ENCODE results near the gene AKAP13.

Gene AKAP13

GRCh38 chr15:85777250-85778106 lies 397.1 kb downstream of the AKAP13 start:
- no peak for DNase-seq (ENCODE audit: low spot score)
- H3K79me1 ChIP-seq (ENCODE audit: low read depth, low read length): peaks cover 7% of the 10 kb centered on the region
- H3K36me3 ChIP-seq (replicated peaks in 1 of 2; ENCODE audit: control insufficient read depth in 2 of 2, insufficient read depth in 2 of 2, low read length in 2 of 2): peaks cover 0 to 37% of the 10 kb centered on the region in 2 donors
- no peak overlapping the region for H2AK5ac ChIP-seq (ENCODE audit: low read depth, low read length)
- H3K18ac ChIP-seq (ENCODE audit: low read length): no peak overlapping the region
- H2BK15ac ChIP-seq (ENCODE audit: low read length): no peak overlapping the region
- no peak overlapping the region for H3K23ac ChIP-seq (ENCODE audit: low read depth, low read length, poor library complexity)
- no peak overlapping the region for H2BK5ac ChIP-seq (ENCODE audit: low read length)
- peaks cover 0 to 11% of the 10 kb centered on the region in 2 donors for H3K9me3 ChIP-seq (replicated peaks in 1 of 2; ENCODE audit: control insufficient read depth in 2 of 2, insufficient read depth in 1 of 2, low read depth in 1 of 2, low read length in 2 of 2)
- H3K27me3 ChIP-seq (ENCODE audit: control insufficient read depth in 3 of 3, insufficient read depth in 3 of 3, low read depth in 1 of 3, low read length in 3 of 3): no peaks in the 10 kb centered on the region
- H4K8ac ChIP-seq (ENCODE audit: low read depth, low read length): no peak overlapping the region
- whole genome bisulfite sequencing, 2 donors (ENCODE audit: extremely low coverage in 2 of 2, insufficient read length in 2 of 2, insufficient replicate concordance in 1 of 2): no CpG with 5 or more reads among the region's 18 CpGs
- H3K4me3 ChIP-seq (ENCODE audit: low read length in 2 of 2): no peak overlapping the region
- H3K4ac ChIP-seq (ENCODE audit: low read length): no peak overlapping the region
- H3K4me2 ChIP-seq (ENCODE audit: insufficient read depth, low read length, poor library complexity, severe bottlenecking): no peak overlapping the region
- H2BK12ac ChIP-seq (ENCODE audit: low read length): no peak overlapping the region
- H3K9ac ChIP-seq (ENCODE audit: low read depth, low read length, poor library complexity): no peak overlapping the region
- no peak overlapping the region for H3K27ac ChIP-seq (replicated peaks; ENCODE audit: low read length)
- H4K91ac ChIP-seq (ENCODE audit: low read depth, low read length, poor library complexity): no peak overlapping the region
- H2AFZ ChIP-seq (ENCODE audit: low read length): no peak overlapping the region
- peaks cover 0 to 4% of the 10 kb centered on the region in 2 donors for H3K4me1 ChIP-seq (ENCODE audit: control insufficient read depth in 2 of 2, insufficient read depth in 1 of 2, low read depth in 1 of 2, low read length in 2 of 2)
- H3K14ac ChIP-seq (ENCODE audit: low read length): no peak overlapping the region
- H2BK120ac ChIP-seq (ENCODE audit: low read depth, low read length): no peak overlapping the region

GRCh38 chr15:85778107-85778776 lies 397.8 kb downstream of the AKAP13 start:
- no peak overlapping the region for H4K8ac ChIP-seq (ENCODE audit: low read depth, low read length)
- H3K79me1 ChIP-seq (ENCODE audit: low read depth, low read length): peaks cover 7% of the 10 kb centered on the region
- H3K27ac ChIP-seq (replicated peaks; ENCODE audit: low read length): no peak overlapping the region
- H3K18ac ChIP-seq (ENCODE audit: low read length): peak overlapping the region; percentile 20
- H3K9ac ChIP-seq (ENCODE audit: low read depth, low read length, poor library complexity): no peak overlapping the region
- no peak overlapping the region for H2BK120ac ChIP-seq (ENCODE audit: low read depth, low read length)
- H3K9me3 ChIP-seq (replicated peaks in 1 of 2; ENCODE audit: control insufficient read depth in 2 of 2, insufficient read depth in 1 of 2, low read depth in 1 of 2, low read length in 2 of 2): peaks cover 0 to 11% of the 10 kb centered on the region in 2 donors
- peaks cover 0 to 40% of the 10 kb centered on the region in 2 donors for H3K36me3 ChIP-seq (replicated peaks in 1 of 2; ENCODE audit: control insufficient read depth in 2 of 2, insufficient read depth in 2 of 2, low read length in 2 of 2)
- no peak overlapping the region for H2BK5ac ChIP-seq (ENCODE audit: low read length)
- no peak overlapping the region for H3K23ac ChIP-seq (ENCODE audit: low read depth, low read length, poor library complexity)
- no peaks in the 10 kb centered on the region for H3K27me3 ChIP-seq (ENCODE audit: control insufficient read depth in 3 of 3, insufficient read depth in 3 of 3, low read depth in 1 of 3, low read length in 3 of 3)
- H2AFZ ChIP-seq (ENCODE audit: low read length): no peak overlapping the region
- H3K4me2 ChIP-seq (ENCODE audit: insufficient read depth, low read length, poor library complexity, severe bottlenecking): no peak overlapping the region
- H3K4me3 ChIP-seq (ENCODE audit: low read length in 2 of 2): no peak overlapping the region
- H2BK12ac ChIP-seq (ENCODE audit: low read length): no peak overlapping the region
- H2BK15ac ChIP-seq (ENCODE audit: low read length): no peak overlapping the region
- no peak overlapping the region for H3K14ac ChIP-seq (ENCODE audit: low read length)
- H3K4ac ChIP-seq (ENCODE audit: low read length): no peak overlapping the region
- no peak overlapping the region for H4K91ac ChIP-seq (ENCODE audit: low read depth, low read length, poor library complexity)
- no peak overlapping the region for H2AK5ac ChIP-seq (ENCODE audit: low read depth, low read length)
- no peak for DNase-seq (ENCODE audit: low spot score)
- no CpG with 5 or more reads among the region's 10 CpGs for WGBS, 2 donors (ENCODE audit: extremely low coverage in 2 of 2, insufficient read length in 2 of 2, insufficient replicate concordance in 1 of 2)
- H3K4me1 ChIP-seq (ENCODE audit: control insufficient read depth in 2 of 2, insufficient read depth in 1 of 2, low read depth in 1 of 2, low read length in 2 of 2): peaks cover 0 to 7% of the 10 kb centered on the region in 2 donors

- Histone ChIP-seq H2AFZ (ENCODE audit: low read length) (no peak overlapping the region), H2BK12ac (ENCODE audit: low read length) (no peak overlapping the region), H3K9me3 (replicated peaks in 1 of 2; ENCODE audit: control insufficient read depth in 2 of 2, insufficient read depth in 1 of 2, low read depth in 1 of 2, low read length in 2 of 2) (peaks cover 0 to 11% of the 10 kb centered on the region in 2 donors), H3K23ac (ENCODE audit: low read depth, low read length, poor library complexity) (no peak overlapping the region), H2AK5ac (ENCODE audit: low read depth, low read length) (no peak overlapping the region), H3K4me3 (ENCODE audit: low read length in 2 of 2) (no peak overlapping the region), H2BK120ac (ENCODE audit: low read depth, low read length) (no peak overlapping the region), H4K91ac (ENCODE audit: low read depth, low read length, poor library complexity) (no peak overlapping the region), H3K27ac (replicated peaks; ENCODE audit: low read length) (no peak overlapping the region), H3K18ac (ENCODE audit: low read length) (peak overlapping the region; percentile 26), H3K4me2 (ENCODE audit: insufficient read depth, low read length, poor library complexity, severe bottlenecking) (no peak overlapping the region), H3K14ac (ENCODE audit: low read length) (no peak overlapping the region), H4K8ac (ENCODE audit: low read depth, low read length) (no peak overlapping the region), H3K36me3 (replicated peaks in 1 of 2; ENCODE audit: control insufficient read depth in 2 of 2, insufficient read depth in 2 of 2, low read length in 2 of 2) (peaks cover 0 to 40% of the 10 kb centered on the region in 2 donors), H3K79me1 (ENCODE audit: low read depth, low read length) (peaks cover 2% of the 10 kb centered on the region), H2BK5ac (ENCODE audit: low read length) (no peak overlapping the region), H3K4ac (ENCODE audit: low read length) (no peak overlapping the region), H3K4me1 (ENCODE audit: control insufficient read depth in 2 of 2, insufficient read depth in 1 of 2, low read depth in 1 of 2, low read length in 2 of 2) (peaks cover 0 to 7% of the 10 kb centered on the region in 2 donors), H2BK15ac (ENCODE audit: low read length) (no peak overlapping the region), H3K9ac (ENCODE audit: low read depth, low read length, poor library complexity) (no peak overlapping the region), H3K27me3 (ENCODE audit: control insufficient read depth in 3 of 3, insufficient read depth in 3 of 3, low read depth in 1 of 3, low read length in 3 of 3) (no peaks in the 10 kb centered on the region)
- no peak for DNase-seq (ENCODE audit: low spot score)
- no CpG with 5 or more reads among the region's 1 CpG for WGBS, 2 donors (ENCODE audit: extremely low coverage in 2 of 2, insufficient read length in 2 of 2, insufficient replicate concordance in 1 of 2)
Measured at GRCh38 chr15:85779249-85779648, 398.8 kb downstream of the AKAP13 start.

Data from neuronal stem cell (in vitro differentiated cells).